Jurkat, Clone E6-1 (cell line): ENCODE data around the gene RUSF1.
"Not testable (repeated sequence)": the region's sequence is repeated elsewhere in the genome, so short reads cannot be mapped to it uniquely, and the experiment has no call there.

Source experiments
- DNase-seq: peaks from one replicate; pipeline ENCODE4 v3.0.0-alpha.2; 2011; ENCODE audit warnings: low read depth, low spot score
- H3K4me3 ChIP-seq: 2 replicates; pipeline ENCODE4 v1.5.1; 2011; ENCODE audit warnings: mild to moderate bottlenecking, low read length, control low read depth, moderate library complexity

Gene RUSF1

DNA sequence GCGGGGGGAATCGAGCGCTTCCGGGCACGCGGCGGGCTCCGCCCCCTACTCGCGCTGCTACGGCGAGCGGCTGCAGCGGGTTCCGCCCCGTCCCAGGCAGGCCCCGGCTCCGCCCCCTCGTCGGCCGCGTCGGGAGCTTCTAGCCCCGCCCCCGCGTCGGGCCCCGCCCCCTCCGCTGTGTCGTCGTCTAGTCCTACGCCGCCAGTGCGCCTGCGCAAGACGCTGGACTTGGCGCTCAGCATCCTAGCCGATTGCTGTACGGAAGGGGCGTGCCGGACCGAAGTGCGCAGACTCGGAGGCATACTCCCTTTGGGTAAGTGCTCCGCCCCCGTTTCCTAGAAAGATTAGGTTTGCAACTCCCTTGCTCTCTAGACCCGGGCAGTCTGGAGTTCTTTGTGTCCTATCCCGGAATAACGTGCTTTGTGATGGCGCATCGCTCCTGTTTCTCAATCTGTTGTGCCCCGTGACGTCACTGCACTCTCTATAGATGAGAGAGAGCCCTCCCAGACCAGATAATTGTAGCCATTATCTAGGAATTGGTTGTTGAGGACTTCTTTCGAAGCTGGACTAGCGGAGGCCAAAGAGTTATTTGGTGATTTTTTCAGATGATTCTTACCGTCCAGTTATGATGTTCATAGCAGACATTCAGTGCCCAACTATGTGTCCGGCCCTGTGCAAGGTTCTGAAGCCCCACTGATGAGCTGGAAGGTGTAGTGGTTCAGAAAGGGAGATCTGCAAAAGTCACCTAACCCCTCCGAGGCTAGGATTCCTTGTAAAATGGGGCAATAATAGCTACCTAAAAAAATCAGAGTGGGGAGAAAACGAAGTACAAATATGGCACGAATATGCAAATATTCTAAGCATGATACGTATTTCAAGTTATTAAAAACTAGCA, 48.3 kb downstream of the RUSF1 start:
- H3K4me3 ChIP-seq = peak overlapping the region; percentile 93
- peak; percentile 98 for DNase-seq

DNA sequence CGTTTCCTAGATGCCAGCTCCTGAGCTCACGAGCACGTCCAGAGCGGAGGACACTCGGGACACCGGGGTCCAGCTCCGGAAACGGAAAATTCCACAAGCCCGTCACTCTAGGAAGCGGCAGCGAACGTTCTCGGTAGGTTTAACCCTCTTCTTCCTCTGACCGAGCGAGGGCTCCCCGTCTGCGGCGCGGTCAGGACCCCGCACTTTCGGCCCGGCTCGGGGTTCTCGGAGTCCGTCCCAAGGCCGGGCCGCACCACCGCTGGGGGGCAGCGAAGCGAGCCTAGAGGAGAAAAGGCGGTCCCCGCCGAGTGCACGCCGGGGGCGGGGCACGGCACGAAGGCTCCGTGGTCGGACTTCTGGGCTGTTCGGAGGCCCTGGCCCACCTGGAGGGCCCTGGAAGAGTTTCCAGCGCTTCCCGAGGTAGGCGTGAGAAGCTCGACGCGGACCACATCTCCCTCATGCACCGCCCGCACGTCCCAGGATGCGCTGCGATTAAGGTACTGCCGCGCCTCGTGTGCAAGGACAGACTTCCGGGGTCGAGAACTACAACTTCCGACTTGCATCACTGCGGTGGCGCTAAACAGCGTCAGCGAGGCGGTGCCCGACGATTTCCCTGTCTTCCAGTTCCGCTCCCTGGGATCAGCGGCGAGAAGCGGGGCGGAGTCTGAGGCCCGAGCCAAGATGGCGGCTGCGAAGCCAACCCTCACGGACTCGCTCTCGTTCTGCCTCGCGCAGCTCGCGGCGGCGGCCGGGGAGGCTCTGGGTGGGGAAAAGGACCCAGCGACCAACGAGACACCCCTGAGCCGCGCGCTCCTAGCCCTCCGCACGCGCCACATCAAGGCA, 49.1 kb downstream of the RUSF1 start, which contains the start of gene ARMC5:
ARMC5 (plus strand) TSS at position 658 of the 843 bp plus-strand sequence; CDS start at position 682, 24 bp downstream.
- DNase-seq = peak; percentile 98

DNA sequence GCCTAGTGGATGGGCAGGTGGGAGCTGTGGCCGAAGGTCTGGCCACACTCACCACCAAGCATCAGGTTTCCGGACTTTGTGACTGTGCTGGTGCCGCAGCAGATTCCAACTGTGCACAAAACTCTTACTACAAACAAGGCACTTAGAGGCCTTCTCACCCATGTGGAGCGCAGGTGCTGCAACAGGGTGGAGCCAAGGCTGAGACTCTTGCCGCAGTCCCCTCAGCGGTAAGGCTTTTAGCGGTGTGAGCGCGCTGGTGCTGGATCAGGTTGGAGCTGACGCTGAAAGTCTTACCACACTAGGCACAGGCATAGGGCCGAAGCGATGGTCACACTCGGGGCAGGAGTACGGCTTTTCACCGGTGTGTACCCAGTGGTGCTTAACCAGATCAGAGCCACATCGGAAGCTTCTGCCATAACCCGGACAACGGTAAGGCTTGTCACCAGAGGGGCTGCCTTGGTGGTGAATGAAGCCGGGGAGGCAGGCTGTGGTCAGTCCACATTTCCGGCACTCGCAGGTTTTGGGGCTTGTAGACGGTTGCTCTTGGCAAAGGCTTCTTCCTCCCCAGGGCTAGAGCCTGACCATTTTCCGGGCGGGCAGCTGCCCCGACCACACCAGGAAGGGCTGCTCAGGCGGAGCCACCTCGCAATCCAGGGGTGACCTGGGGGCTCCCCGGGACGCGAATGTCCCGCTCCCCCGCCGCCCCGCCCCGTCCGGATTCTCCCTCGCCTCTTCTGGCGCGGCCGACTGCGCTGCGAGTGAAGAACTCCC, 49.9 kb downstream of the RUSF1 start:
- H3K4me3 ChIP-seq = peak overlapping the region; percentile 93
- peak; percentile 69 for DNase-seq

More for the DNA sequence above, 49.1 kb downstream of the RUSF1 start, which contains the start of gene ARMC5:
- peak within 1 kb of the TSS; percentile 93 for H3K4me3 ChIP-seq

DNA sequence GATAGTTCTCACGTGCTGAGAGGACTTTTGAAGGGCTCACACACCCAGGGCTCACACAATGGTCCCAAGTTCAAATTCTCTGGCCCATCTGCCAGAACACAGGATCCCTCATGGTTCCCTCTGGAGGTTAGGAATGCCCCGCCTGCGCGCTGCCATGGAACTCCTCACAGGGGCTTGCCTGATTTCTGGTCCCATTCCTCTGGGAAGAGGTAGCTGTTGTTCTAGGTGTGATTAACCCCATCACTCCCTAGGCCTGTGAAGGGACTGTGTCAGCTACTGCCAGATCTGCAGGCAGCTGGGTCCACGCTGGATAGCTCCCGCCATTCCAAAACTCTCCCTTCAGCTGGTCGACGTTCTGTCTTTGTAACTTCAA, 51.2 kb downstream of the RUSF1 start:
- no peak for DNase-seq
- no peak overlapping the region for H3K4me3 ChIP-seq

DNA sequence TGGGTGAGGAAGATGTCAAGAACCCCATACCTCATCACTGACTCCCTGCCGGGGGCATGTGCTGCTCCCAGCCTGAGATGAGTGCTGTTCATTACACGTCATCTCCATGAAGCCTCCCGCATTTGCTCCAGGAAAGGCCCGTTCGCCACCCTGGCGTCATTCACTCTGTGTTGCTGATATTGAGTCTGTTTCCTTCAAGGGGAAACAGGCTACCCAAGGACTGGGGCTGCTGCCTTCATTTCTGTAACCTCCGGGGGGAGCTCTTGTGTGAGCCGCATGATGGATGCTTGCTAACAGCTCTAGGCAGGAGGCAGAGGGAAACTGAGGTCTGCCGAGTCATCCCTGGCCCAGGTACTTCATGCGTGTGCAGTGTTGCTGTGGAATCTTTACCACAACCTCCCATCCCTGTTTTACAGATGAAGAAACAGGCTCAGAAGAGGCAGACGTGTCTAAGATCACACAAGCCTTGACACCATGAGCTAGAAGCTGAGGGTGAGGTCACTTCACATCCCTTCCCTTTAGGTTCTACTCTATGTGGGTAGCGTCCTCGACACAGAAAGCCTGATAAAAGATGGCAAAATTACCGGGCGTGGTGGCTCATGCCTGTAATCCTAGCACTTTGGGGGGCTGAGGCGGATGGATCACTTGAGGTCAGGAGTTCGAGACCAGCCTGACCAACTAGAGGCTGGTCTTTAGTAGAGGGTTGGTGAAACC, 52.4 kb downstream of the RUSF1 start:
- DNase-seq = no peak
- no peak overlapping the region for H3K4me3 ChIP-seq

DNA sequence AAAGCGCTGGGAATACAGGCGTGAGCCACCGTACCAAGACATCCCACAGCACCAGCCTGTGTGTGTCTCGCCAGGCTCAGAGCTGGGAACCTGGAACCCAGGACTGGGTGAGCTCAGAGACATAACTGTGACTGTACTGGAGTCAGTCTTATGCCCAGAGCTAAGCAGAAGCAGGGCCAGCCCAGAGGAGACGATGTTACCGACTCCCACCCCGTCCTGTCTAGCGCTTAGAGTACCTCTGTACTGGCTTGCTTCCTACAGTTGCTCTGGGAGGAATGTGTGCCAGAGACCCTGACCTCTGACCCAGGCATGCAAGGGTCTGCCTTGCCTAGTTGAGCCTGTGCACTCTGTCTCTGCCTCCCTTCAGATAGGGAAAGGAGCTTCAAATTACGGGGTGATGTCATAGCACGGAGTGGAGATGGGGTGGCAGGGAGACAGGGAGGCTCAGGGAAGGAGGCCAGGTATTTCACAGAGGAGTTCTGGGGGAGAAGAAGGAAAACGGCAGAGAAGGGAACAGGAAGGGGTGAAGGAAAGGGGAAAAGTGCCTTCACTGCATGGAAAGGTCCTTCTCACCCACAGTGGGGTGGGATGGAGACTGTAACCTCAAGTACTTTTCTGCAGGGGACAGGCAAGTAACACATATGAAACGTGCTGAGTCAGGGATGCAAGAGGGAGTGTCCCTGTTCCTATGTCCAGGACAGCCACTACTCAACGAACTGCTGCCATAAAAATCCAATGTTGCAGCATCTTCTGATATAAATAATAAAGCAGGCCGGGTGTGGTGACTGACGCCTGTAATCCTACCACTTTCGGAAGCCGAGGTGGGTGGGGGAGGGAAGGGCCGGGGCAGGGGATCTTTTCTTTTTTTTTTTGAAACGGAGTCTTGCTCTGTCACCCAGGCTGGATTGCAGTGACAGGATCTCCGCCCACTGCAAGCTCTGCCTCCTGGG, 54.7 kb downstream of the RUSF1 start:
- H3K4me3 ChIP-seq = no peak overlapping the region
- DNase-seq = no peak

DNA sequence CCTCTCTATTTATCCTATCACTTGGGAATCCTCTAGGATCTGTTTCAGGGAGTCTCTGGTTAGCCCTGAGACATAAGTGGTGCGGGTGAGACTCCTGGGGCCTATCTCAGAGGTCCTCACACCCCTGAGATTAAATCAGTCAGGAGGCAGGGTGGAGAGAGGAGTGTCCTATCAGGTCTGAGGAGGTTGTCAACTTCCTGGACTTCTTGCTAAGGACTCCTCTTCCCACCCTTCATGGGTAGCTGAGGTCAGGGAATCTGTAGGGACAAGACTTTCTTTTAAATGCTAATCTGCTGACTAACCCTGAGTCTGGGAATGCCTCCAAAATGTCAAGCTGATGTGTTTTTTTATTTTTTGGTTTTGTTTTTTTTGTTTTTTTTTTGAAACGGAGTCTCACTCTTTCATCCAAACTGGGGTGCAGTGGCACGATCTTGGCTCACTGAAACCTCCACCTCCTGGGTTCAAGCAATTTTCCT, 55.5 kb downstream of the RUSF1 start:
- DNase-seq = no peak
- no peak overlapping the region for H3K4me3 ChIP-seq

DNA sequence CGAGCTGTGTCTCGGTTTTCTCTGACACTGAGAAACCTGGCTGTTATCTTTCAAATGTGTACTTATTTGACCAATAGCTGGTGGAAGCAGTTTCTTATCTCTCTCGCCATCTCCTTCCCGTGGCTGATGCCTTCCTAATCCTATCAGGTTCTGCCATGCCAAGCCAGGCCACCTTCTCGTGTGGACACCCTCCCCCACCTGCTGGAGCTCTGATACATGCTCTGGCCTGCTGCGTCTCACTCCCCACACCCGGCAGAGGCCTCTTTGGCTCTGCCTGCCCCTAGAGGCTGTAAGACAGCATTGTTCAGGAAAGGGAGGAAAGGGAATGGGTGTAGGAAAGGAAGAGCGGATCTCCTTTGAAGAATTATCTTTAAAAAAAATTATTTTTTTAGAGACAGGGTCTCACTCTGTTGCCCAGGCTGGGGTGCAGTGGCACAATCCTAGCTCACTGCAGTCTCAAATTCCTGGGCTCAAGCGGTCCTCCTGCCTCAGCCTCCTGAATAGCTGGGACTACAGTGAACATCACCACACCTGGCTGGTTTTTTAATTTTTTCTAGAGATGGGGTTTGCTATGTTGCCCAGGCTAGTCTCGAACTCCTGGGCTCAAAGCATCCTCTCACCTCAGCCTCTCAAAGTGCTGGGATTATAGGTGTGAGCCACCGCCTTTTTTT, 56.4 kb downstream of the RUSF1 start:
- no peak for DNase-seq
- H3K4me3 ChIP-seq = no peak overlapping the region

DNA sequence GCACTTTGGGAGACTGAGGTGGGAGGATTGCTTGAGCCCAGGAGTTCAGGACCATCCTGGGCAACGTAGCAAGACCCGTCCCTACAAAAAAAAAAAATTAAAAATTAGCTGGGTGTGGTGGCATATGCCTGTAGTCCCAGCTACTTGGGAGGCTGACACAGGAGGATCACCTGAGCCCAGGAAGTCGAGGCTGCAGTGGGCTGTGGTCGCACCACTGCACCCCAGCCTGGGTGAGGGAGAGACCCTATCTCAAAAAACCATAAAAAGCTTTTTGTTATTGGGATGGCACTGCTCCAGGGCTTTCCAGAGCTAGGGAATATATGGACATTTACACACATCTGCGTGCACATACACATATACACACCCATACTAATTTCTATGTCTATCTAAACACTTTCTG, 57.0 kb downstream of the RUSF1 start:
- no peak for DNase-seq
- H3K4me3 ChIP-seq = no peak overlapping the region

DNA sequence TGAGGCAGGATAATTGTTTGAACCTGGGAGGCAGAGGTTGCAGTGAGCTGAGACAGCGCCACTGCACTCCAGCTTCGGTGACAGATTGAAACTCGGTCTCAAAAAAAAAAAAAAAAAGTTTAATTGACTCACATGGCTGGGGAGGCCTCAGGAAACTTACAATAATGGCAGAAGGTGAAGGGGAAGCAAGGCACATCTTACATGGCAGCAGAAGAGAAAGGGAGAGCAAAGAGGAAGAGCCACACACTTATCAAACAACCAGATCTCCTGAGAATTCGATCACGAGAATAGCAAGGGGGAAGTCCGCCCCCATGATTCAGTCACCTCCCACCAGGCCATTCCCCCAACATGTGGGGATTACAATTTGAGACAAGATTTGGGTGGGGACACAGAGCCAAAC, 62.3 kb downstream of the RUSF1 start:
- not testable (repeated sequence) for DNase-seq, H3K4me3 ChIP-seq

DNA sequence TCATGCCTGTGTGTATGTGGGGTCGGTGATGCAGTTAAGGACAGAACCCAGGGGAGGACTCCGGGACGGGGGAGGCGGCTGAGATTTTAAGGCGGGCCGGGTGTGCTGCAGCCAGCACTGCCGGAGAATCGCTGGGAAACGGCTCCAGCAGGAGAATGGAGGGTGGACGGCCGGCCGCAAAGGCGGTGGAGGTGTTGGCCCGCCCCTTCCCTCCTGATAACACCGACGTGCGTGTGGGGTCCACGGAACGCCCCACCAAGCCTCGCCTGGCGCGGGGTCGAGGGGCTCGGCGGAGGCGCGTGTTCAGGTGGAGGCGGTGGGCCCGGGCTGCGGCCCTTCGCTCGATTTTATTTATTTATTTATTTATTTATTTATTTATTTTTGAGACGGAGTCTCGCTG, 66.2 kb downstream of the RUSF1 start:
- DNase-seq = no peak
- H3K4me3 ChIP-seq = no peak overlapping the region

DNA sequence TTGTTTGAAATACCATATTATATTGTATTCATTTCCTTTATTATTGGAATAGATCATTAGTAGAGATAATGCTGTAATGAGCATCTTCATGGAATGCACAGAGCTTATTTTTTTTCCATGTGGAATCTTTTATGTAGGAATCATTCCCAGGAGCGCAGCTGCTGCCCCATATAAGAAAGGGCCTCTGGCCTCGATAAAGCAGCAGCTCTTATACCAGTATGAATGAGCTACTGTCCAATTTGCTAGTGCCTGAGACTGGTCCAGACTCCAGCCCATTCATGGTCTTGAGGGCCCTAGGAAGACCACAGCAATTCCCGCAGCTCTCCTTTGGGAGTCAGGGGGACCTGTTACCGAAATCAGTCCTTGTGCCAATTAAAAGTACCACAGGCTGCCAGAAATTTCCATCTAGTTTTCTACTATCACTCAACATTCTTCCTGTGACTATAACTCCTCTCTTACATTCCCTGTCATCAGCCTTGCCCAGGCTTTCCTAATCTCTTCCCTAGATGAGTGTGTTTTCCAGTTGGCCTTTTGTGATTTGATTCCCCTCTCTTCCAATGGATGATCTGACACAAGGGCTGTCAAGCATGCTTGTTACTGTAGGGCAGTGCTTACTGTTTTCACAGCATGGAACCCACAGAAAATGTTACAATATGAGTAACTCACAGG, 67.5 kb downstream of the RUSF1 start:
- H3K4me3 ChIP-seq = no peak overlapping the region
- DNase-seq = no peak

DNA sequence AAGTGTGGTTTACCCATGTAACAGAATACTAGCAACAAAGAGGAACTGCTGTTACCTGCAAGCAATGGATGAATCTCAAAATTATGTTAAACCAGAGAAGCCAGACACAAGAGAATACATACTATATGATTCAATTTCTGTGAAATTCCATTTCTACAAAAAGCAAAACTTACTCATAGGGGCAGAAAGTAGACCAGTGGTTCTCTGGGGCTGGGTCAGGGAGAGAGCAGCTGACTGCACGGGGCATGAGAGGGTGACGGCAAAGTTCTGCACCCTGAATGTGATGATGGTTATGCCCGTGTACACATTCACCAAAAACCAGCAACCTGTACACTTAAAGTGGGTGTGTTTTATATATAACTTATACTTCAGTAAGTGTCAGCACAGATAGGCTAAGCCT, 68.7 kb downstream of the RUSF1 start:
- no peak for DNase-seq
- H3K4me3 ChIP-seq = no peak overlapping the region
